Activated CD4-positive, alpha-beta T cell treated with anti-CD3 and anti-CD28 coated beads, Interleukin-2, Interleukin-4, amounts not matched to agents 100 ng/mL and 50 ng/mL, durations not matched to agents 16 hours and 8 hours (primary cell): ENCODE results near the gene RBMXL3.

Experiments
- DNase-seq: peaks from one replicate; pipeline ENCODE4 v3.0.0-alpha.2; 2020; ENCODE audit warnings: low spot score

The RBMXL3 gene

GRCh38 chrX:115233497-115234455, 44.6 kb downstream of the RBMXL3 start, which contains the start of gene LRCH2:
LRCH2 (minus strand) TSS chrX:115234096; CDS start chrX:115234041, 55 bp downstream.
- no peak for DNase-seq

GRCh38 chrX:115234461-115234860, 45.3 kb downstream of the RBMXL3 start:
- DNase-seq = no peak

GRCh38 chrX:115236560-115236959, 47.4 kb downstream of the RBMXL3 start:
- DNase-seq = no peak

GRCh38 chrX:115237056-115237455, 47.8 kb downstream of the RBMXL3 start:
- DNase-seq = no peak
